ENCODE data around the gene ARPC5. TPM values are rescaled to one million over a fixed set of nuclear protein-coding genes. Genes with fewer than 3 reads are reported as not detected.

The ARPC5 gene
- total and polyA plus RNA-seq, 2 donors from 2014 or later: 75.9 to 107 TPM

DNA sequence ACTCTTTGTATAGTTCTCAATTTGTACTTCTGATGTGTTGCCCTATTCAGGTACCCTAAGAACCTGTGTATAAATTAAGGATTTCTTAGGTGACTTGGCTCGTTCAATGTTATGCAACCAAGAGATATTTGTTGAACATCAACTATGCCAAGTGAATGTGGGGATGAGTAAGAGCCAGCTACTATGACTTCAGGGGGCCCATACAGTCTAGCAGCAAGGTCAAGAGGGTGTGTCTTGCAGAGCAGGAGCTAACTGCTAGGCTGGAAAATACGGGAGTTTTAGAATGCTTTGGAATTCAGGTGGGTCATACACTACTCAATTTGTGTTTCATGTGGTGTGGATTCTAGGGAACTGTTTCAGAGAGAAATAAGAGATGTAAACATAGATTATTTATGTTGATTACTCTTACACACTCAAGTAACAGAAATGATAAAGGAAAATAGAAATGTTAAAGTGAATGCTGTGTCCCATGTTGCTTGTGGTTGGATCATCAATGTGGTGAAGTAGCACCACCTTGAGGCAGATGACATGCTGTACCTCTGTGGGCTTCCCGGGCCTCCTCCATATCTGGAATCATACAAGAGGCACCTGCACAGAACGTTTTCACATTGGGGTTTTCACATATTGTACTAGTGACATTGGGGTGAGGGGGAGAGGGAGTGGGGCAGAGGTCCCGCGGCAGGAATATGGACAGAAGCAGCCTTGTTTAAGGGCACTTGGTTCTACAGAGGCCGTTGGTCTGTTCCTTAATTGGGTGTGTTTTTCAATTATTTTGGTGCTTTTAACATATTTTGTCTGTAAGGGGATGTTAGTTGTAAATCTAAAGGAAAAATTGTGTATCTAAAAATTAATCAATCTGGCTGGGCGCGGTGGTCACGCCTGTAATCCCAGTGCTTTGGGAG lies 12.4 kb downstream of the ARPC5 start:
- FAIRE-seq (no peak), DNase-seq (peak in 4 of 5 donors; percentile 61 to 89 (median 76))
- H3K27me3 ChIP-seq (ENCODE audit: control insufficient read depth, insufficient read depth, low read length): no peaks in the 10 kb centered on the region
- intact Hi-C loops (cut with DNase I): no loop called here
- peaks cover 0 to 6% (median 2%) of the 10 kb centered on the region in 3 donors for H3K36me3 ChIP-seq (ENCODE audit: control insufficient read depth in 2 of 3, insufficient read depth in 3 of 3, low read length in 3 of 3)
- H3K9ac ChIP-seq (ENCODE audit: low read length in 3 of 3): no peak overlapping the region
- TF ChIP-seq, protein P1, sequence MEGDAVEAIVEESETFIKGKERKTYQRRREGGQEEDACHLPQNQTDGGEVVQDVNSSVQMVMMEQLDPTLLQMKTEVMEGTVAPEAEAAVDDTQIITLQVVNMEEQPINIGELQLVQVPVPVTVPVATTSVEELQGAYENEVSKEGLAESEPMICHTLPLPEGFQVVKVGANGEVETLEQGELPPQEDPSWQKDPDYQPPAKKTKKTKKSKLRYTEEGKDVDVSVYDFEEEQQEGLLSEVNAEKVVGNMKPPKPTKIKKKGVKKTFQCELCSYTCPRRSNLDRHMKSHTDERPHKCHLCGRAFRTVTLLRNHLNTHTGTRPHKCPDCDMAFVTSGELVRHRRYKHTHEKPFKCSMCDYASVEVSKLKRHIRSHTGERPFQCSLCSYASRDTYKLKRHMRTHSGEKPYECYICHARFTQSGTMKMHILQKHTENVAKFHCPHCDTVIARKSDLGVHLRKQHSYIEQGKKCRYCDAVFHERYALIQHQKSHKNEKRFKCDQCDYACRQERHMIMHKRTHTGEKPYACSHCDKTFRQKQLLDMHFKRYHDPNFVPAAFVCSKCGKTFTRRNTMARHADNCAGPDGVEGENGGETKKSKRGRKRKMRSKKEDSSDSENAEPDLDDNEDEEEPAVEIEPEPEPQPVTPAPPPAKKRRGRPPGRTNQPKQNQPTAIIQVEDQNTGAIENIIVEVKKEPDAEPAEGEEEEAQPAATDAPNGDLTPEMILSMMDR (IDR thresholded peaks at IDR 0.05; ENCODE audit: borderline replicate concordance, extremely low read depth, insufficient read depth): peak; percentile 66
- peaks cover 0 to 3% (median 0%) of the 10 kb centered on the region in 3 donors for H3K4me1 ChIP-seq (ENCODE audit: control insufficient read depth in 2 of 3, insufficient read depth in 2 of 3, low read depth in 1 of 3, low read length in 3 of 3)
- no peaks in the 10 kb centered on the region for H3K9me3 ChIP-seq (ENCODE audit: control insufficient read depth in 2 of 3, insufficient read depth in 1 of 3, low read length in 3 of 3)
- no peak overlapping the region for H3K4me3 ChIP-seq (ENCODE audit: low read length in 3 of 3)
- H3K27ac ChIP-seq (ENCODE audit: low read depth in 2 of 2, low read length in 2 of 2): no peak overlapping the region

DNA sequence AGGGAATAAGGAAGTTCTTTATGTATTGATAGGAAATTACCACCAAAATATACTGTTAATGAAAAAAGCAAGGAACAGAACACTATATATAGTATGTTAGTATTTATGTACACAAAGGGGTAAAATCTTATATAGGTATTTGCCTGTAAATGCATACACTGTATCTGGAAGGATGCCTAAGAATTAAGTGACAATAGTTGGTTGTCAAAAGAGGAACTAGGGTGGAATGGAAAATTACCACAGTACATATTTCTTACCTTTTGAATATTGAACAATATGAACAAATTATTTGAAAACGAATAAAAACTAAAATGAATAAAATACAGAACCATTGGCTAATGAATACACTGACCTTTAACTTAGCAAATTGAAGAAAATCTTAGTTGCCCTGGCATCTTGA lies 13.6 kb downstream of the ARPC5 start:
- Histone ChIP-seq H3K9ac (ENCODE audit: low read length in 3 of 3) (no peak overlapping the region), H3K36me3 (ENCODE audit: control insufficient read depth in 2 of 3, insufficient read depth in 3 of 3, low read length in 3 of 3) (peaks cover 0 to 6% (median 0%) of the 10 kb centered on the region in 3 donors), H3K27ac (ENCODE audit: low read depth in 2 of 2, low read length in 2 of 2) (no peak overlapping the region), H3K27me3 (ENCODE audit: control insufficient read depth, insufficient read depth, low read length) (no peaks in the 10 kb centered on the region), H3K9me3 (ENCODE audit: control insufficient read depth in 2 of 3, insufficient read depth in 1 of 3, low read length in 3 of 3) (no peaks in the 10 kb centered on the region), H3K4me1 (ENCODE audit: control insufficient read depth in 2 of 3, insufficient read depth in 2 of 3, low read depth in 1 of 3, low read length in 3 of 3) (peaks cover 0 to 3% (median 0%) of the 10 kb centered on the region in 3 donors), H3K4me3 (ENCODE audit: low read length in 3 of 3) (no peak overlapping the region)
- no peak for FAIRE-seq
- no peak for DNase-seq
- TF ChIP-seq, protein P1 (IDR thresholded peaks at IDR 0.05; ENCODE audit: borderline replicate concordance, extremely low read depth, insufficient read depth): no peak
- intact Hi-C loops (cut with DNase I): no loop called here

DNA sequence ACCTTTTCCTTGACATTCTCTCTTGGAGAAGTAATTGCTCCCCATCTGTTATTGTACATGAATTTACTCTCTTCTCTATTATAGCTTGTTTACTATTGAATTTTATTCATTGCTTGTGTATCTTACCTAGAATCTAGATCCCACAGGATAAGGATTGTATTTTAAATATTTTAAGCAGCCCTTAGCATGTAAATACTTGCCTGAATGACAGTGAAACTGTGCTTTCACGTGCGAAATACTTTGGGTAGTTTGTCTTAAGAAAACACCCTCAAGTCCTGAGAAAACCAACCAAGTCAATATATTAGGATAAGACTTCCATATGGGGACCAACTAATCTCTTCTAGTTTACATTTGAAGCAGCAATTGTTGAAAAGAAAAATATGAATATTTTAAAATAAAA lies 15.3 kb downstream of the ARPC5 start:
- H3K27me3 ChIP-seq (ENCODE audit: control insufficient read depth, insufficient read depth, low read length): no peaks in the 10 kb centered on the region
- H3K9ac ChIP-seq (ENCODE audit: low read length in 3 of 3): no peak overlapping the region
- no peak overlapping the region for H3K27ac ChIP-seq (ENCODE audit: low read depth in 2 of 2, low read length in 2 of 2)
- no peak overlapping the region for H3K4me3 ChIP-seq (ENCODE audit: low read length in 3 of 3)
- TF ChIP-seq, protein P1 (IDR thresholded peaks at IDR 0.05; ENCODE audit: borderline replicate concordance, extremely low read depth, insufficient read depth): no peak
- H3K36me3 ChIP-seq (ENCODE audit: control insufficient read depth in 2 of 3, insufficient read depth in 3 of 3, low read length in 3 of 3): peaks cover 0 to 1% (median 0%) of the 10 kb centered on the region in 3 donors
- no peaks in the 10 kb centered on the region for H3K9me3 ChIP-seq (ENCODE audit: control insufficient read depth in 2 of 3, insufficient read depth in 1 of 3, low read length in 3 of 3)
- intact Hi-C loops (cut with DNase I): no loop called here
- H3K4me1 ChIP-seq (ENCODE audit: control insufficient read depth in 2 of 3, insufficient read depth in 2 of 3, low read depth in 1 of 3, low read length in 3 of 3): no peaks in the 10 kb centered on the region
- DNase-seq: no peak
- FAIRE-seq: no peak
